Measurements from ENCODE around the gene MYO1E.
"Not testable (repeated sequence)": the region's sequence is repeated elsewhere in the genome, so short reads cannot be mapped to it uniquely, and the experiment has no call there.

Gene MYO1E

DNA sequence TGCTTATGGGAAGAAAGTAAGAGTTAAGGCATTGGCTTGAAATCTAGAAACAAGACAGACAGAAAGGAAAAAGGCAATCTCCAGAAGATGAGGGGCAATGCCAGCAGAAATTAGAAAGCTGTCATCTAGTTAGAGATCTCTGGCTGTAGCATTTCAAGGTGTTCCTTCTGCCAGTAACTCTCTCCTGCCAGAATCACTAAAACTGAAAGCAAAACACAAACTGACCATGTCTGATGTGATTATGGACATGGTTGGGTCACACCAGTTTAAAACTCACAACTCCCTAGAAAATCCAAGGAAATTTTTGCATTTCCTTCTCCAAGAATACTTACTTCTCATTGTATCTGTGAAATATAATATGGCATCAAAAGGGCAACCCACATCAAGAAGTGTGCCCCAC is 83.1 kb downstream of the MYO1E start:
- H3K4me3 ChIP-seq (ENCODE audit: low read depth, low read length), result no peak overlapping the region
- TF ChIP-seq, protein P1, sequence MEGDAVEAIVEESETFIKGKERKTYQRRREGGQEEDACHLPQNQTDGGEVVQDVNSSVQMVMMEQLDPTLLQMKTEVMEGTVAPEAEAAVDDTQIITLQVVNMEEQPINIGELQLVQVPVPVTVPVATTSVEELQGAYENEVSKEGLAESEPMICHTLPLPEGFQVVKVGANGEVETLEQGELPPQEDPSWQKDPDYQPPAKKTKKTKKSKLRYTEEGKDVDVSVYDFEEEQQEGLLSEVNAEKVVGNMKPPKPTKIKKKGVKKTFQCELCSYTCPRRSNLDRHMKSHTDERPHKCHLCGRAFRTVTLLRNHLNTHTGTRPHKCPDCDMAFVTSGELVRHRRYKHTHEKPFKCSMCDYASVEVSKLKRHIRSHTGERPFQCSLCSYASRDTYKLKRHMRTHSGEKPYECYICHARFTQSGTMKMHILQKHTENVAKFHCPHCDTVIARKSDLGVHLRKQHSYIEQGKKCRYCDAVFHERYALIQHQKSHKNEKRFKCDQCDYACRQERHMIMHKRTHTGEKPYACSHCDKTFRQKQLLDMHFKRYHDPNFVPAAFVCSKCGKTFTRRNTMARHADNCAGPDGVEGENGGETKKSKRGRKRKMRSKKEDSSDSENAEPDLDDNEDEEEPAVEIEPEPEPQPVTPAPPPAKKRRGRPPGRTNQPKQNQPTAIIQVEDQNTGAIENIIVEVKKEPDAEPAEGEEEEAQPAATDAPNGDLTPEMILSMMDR (conservative IDR thresholded peaks at IDR 0.05; ENCODE audit: low read depth, low read length), result no peak
- no peak for DNase-seq (ENCODE audit: low read depth)

DNA sequence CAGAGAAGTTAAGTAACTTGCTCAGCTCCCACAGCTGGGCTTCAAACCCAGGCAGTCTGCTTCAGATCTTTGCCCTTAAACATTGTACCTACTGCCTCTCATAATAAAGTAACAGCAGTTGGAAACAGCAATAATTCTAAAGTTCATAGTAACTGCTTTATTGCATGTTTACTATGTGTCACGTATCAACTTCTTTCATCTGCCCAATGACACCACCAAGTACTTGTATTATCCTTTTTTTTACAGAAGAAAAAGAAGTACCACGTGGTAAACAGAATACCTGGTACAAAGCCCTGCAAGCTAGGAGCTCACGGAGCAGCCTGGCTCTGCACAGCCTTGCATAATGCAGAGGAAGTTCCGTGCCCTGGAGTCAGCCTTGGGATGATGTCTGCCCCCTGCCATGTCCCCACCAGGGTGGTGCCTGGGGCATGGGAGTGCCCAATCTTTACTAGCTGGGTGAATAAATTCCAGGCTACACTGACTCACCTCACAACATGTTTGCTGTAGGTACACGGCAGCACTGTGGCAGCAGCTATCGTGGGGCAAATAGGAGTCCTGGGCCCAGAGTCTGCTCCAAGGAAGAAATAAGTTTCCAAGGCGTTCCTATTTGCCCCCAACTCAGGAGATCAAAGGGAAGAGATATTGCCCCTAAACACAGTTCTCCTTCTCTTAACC is 88.8 kb downstream of the MYO1E start:
- H3K4me3 ChIP-seq (ENCODE audit: low read depth, low read length), result no peak overlapping the region
- TF ChIP-seq, protein P1 (conservative IDR thresholded peaks at IDR 0.05; ENCODE audit: low read depth, low read length), result no peak
- DNase-seq (ENCODE audit: low read depth), result no peak

GRCh38 chr15:59282515-59283337 is 89.9 kb downstream of the MYO1E start:
- TF ChIP-seq, protein P1 (conservative IDR thresholded peaks at IDR 0.05; ENCODE audit: low read depth, low read length), result no peak
- no peak overlapping the region for H3K4me3 ChIP-seq (ENCODE audit: low read depth, low read length)
- no peak for DNase-seq (ENCODE audit: low read depth)

DNA sequence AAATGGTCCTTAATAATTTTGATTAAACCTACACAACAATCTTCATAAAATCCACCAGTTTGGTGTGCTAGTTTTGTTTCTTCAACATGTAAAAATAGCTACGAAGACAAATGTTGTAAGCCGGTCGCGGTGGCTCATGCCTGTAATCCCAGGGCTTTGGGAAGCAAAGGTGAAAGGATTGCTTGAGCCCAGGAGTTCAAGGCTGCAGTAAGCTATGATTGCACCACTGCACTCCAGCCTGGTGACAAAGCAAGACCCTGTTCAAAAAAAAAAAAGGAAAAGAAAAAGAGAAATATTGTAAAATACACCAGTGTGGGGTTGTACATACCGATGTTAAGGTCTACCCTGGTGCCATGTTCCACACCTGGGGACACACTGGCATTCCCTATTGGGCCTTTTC is 91.0 kb downstream of the MYO1E start:
- H3K4me3 ChIP-seq (ENCODE audit: low read depth, low read length), result no peak overlapping the region
- TF ChIP-seq, protein P1 (conservative IDR thresholded peaks at IDR 0.05; ENCODE audit: low read depth, low read length), result no peak

DNA sequence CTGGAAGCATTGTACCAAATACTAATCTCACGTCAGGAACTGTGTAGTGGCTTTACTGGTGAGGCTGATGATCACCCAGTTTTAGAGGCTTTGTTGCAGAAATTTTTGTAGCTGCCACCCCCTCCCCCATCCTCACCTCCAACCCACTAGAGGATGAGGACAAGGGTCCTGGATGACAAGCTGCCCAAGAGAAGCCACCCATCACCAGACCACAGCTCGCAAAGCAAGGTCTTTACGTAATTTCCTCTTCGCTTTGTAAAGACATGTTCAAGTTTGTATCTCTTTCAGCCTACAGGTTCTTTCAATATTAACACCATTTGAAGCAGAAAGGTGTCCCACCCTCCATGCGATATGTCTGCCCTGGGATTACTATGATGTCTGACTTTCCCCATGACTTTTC is 91.8 kb downstream of the MYO1E start:
- H3K4me3 ChIP-seq (ENCODE audit: low read depth, low read length), result no peak overlapping the region
- TF ChIP-seq, protein P1 (conservative IDR thresholded peaks at IDR 0.05; ENCODE audit: low read depth, low read length), result no peak

More for the DNA sequence above, 91.0 kb downstream of the MYO1E start:
- no peak for DNase-seq (ENCODE audit: low read depth)

GRCh38 chr15:59280292-59280691 is 92.4 kb downstream of the MYO1E start:
- not testable (repeated sequence) for H3K4me3 ChIP-seq (ENCODE audit: low read depth, low read length); DNase-seq (ENCODE audit: low read depth)

More for the DNA sequence above, 91.8 kb downstream of the MYO1E start:
- no peak for DNase-seq (ENCODE audit: low read depth)

DNA sequence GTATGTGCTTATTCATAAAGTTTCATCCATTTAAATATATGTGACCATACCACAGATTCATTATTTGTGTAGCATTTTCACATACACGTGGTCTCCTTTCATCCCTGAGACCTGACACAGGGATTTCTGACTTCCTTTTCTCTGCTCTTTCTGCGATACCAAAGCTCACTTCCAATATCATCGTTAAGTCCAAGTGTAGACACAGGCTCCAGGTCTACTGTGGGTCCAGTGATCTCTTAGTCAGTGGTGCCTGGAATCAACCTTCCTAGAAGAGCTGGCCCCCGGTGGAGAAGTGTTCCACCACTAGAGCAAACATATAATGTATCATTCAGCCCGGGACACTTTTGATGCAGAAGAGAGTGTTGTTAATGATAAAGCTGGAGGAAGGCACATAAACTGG is 93.6 kb downstream of the MYO1E start:
- TF ChIP-seq, protein P1 (conservative IDR thresholded peaks at IDR 0.05; ENCODE audit: low read depth, low read length), result no peak
- DNase-seq (ENCODE audit: low read depth), result no peak
- H3K4me3 ChIP-seq (ENCODE audit: low read depth, low read length), result no peak overlapping the region

All from choroid plexus epithelial cell (primary cell).